HG03097 (cell line): ENCODE results near the gene WARS2.
A peak's percentile ranks its signal among the peaks of the same experiment; 100 is the strongest.
"Not testable (repeated sequence)": the region's sequence is repeated elsewhere in the genome, so short reads cannot be mapped to it uniquely, and the experiment has no call there.

Experiments
- ATAC-seq: cut with Tn5 transposase; IDR thresholded peaks from one replicate; pipeline ENCODE4 v1.9.1; 2021; ENCODE audit not compliant: unreplicated experiment, low FRiP score

The WARS2 gene

GRCh38 chr1:119140177-119141019, at the start of gene WARS2:
Gene WARS2 (minus strand): TSS chr1:119140653. CDS start chr1:119140644, 9 bp downstream.
- ATAC-seq: peak; percentile 99

GRCh38 chr1:119188926-119189325, 48.5 kb upstream of the WARS2 start:
- ATAC-seq: no peak

- no peak for ATAC-seq
These were observed 47.0 kb upstream of the WARS2 start for GRCh38 chr1:119187416-119187815.

GRCh38 chr1:119186471-119186870, 46.0 kb upstream of the WARS2 start:
- no peak for ATAC-seq

GRCh38 chr1:119184972-119185371, 44.5 kb upstream of the WARS2 start:
- no peak for ATAC-seq

GRCh38 chr1:119181218-119181617, 40.8 kb upstream of the WARS2 start:
- no peak for ATAC-seq

GRCh38 chr1:119179051-119179450, 38.6 kb upstream of the WARS2 start:
- ATAC-seq: no peak

- ATAC-seq: not testable (repeated sequence)
These were observed 32.5 kb upstream of the WARS2 start for GRCh38 chr1:119172927-119173326.

GRCh38 chr1:119171381-119172010, 31.0 kb upstream of the WARS2 start:
- not testable (repeated sequence) for ATAC-seq

GRCh38 chr1:119163396-119163795, 22.9 kb upstream of the WARS2 start:
- no peak for ATAC-seq

GRCh38 chr1:119160866-119161265, 20.4 kb upstream of the WARS2 start:
- ATAC-seq: no peak

GRCh38 chr1:119160409-119160808, 20.0 kb upstream of the WARS2 start:
- ATAC-seq: no peak

GRCh38 chr1:119159966-119160365, 19.5 kb upstream of the WARS2 start:
- ATAC-seq: no peak

- ATAC-seq: no peak
These were observed 18.7 kb upstream of the WARS2 start for GRCh38 chr1:119159111-119159510.

GRCh38 chr1:119156761-119157160, 16.3 kb upstream of the WARS2 start:
- ATAC-seq: not testable (repeated sequence)

- not testable (repeated sequence) for ATAC-seq
These were observed 14.6 kb upstream of the WARS2 start for GRCh38 chr1:119155069-119155468.

GRCh38 chr1:119150150-119150549, 9.7 kb upstream of the WARS2 start:
- no peak for ATAC-seq

- ATAC-seq: no peak
These were observed 7.2 kb upstream of the WARS2 start for GRCh38 chr1:119147661-119148090.

GRCh38 chr1:119146466-119146865, 6.0 kb upstream of the WARS2 start:
- ATAC-seq: no peak

GRCh38 chr1:119144813-119145212, 4.4 kb upstream of the WARS2 start:
- ATAC-seq: no peak

- ATAC-seq: no peak
These were observed 3.3 kb upstream of the WARS2 start for GRCh38 chr1:119143706-119144105.

GRCh38 chr1:119141660-119142059, 1.2 kb upstream of the WARS2 start:
- no peak for ATAC-seq
